Activated CD4-positive, alpha-beta memory T cell treated with anti-CD3 and anti-CD28 coated beads for 36 hours (primary cell): ENCODE data around the gene PKIB. TPM values are rescaled to one million over a fixed set of nuclear protein-coding genes. Genes with fewer than 3 reads are reported as not detected.

Experiments
- CTCF ChIA-PET: fragments of 350-600 bp; sonication (Branson Sonifier 250); formaldehyde crosslinking; loops from one replicate; lab custom pipeline; 2021; ENCODE audit warnings: antibody characterized with exemption, inconsistent platforms; lab: Charles Lee
- POLR2A ChIA-PET: fragments of 350-600 bp; sonication (Branson Sonifier 250); formaldehyde crosslinking; loops from one replicate; lab custom pipeline; 2021; ENCODE audit warnings: antibody characterized with exemption; lab: Charles Lee
- DNase-seq: peaks from one replicate; pipeline ENCODE4 v3.0.0-alpha.2; 2020
- H3K27ac Mint-ChIP-seq: one replicate; pipeline ENCODE4 v1.8.0; 2021; ENCODE audit warnings: mixed read lengths
- H3K27me3 Mint-ChIP-seq: one replicate; pipeline ENCODE4 v1.8.0; 2021; ENCODE audit warnings: mixed read lengths
- H3K36me3 Mint-ChIP-seq: one replicate; pipeline ENCODE4 v1.8.0; 2021; ENCODE audit warnings: mixed read lengths
- H3K4me1 Mint-ChIP-seq: one replicate; pipeline ENCODE4 v1.8.0; 2021; ENCODE audit warnings: low read depth, mixed read lengths
- H3K4me3 Mint-ChIP-seq: one replicate; pipeline ENCODE4 v1.8.0; 2021; ENCODE audit warnings: mild to moderate bottlenecking, mixed read lengths
- H3K9me3 Mint-ChIP-seq: one replicate; pipeline ENCODE4 v1.8.0; 2021; ENCODE audit warnings: mixed read lengths
- intact Hi-C: fragments of 100-400 bp; cut with micrococcal nuclease; formaldehyde crosslinking; loops from one replicate; pipeline ENCODE4 v1.15.1; 2023
- total RNA-seq, 2 experiments: library from RNA; stranded (reverse); gene quantifications; one replicate each; pipeline ENCODE4 v1.2.3, GENCODE V29; 2021

The PKIB gene
- total RNA-seq, 2 experiments from 2014 or later, result 0.48 to 0.52 TPM

GRCh38 chr6:122651604-122652003 lies 41.4 kb downstream of the PKIB start:
- no peaks in the 10 kb centered on the region for H3K27me3 Mint-ChIP-seq
- intact Hi-C loops, result no loop called here
- H3K36me3 Mint-ChIP-seq, result no peaks in the 10 kb centered on the region
- CTCF ChIA-PET, result no interaction called here
- no peak overlapping the region for H3K27ac Mint-ChIP-seq
- H3K9me3 Mint-ChIP-seq, result no peaks in the 10 kb centered on the region
- POLR2A ChIA-PET, result no interaction called here
- no peaks in the 10 kb centered on the region for H3K4me1 Mint-ChIP-seq
- no peak overlapping the region for H3K4me3 Mint-ChIP-seq
- no peak for DNase-seq

GRCh38 chr6:122652431-122652830 lies 42.2 kb downstream of the PKIB start:
- no peak for DNase-seq
- Mint-ChIP-seq H3K36me3 (no peaks in the 10 kb centered on the region), H3K4me3 (no peak overlapping the region), H3K4me1 (no peaks in the 10 kb centered on the region), H3K9me3 (no peaks in the 10 kb centered on the region), H3K27ac (no peak overlapping the region), H3K27me3 (no peaks in the 10 kb centered on the region)
- CTCF ChIA-PET, result no interaction called here
- intact Hi-C loops, result no loop called here
- POLR2A ChIA-PET, result no interaction called here

DNA sequence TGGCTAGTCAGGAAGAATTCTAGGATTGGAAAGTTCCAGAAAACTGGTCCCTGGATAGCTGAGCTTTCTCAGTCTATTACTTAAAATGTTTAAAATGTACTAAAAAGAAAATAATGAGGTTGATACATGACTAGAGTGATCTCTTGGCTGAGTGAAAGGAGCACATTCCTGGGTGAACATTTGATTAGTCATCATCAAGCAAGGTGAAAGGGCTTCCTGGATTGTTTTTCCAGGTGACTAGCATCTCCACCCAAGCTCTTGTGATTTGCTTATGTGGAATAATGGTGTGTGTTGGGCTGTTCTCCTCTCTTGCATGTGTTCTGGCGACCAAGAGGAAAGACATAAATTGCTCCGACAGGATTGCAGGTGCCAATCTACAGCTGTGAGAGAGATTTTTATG lies 42.9 kb downstream of the PKIB start:
- H3K4me1 Mint-ChIP-seq, result no peaks in the 10 kb centered on the region
- CTCF ChIA-PET, result interaction anchor here (1.1 kb wide), 1 partner anchor 78 kb away, joined by 4 read pairs; no protein-coding TSS in a partner anchor
- no peak overlapping the region for H3K4me3 Mint-ChIP-seq
- POLR2A ChIA-PET, result no interaction called here
- H3K27ac Mint-ChIP-seq, result no peak overlapping the region
- no peaks in the 10 kb centered on the region for H3K27me3 Mint-ChIP-seq
- no peaks in the 10 kb centered on the region for H3K36me3 Mint-ChIP-seq
- H3K9me3 Mint-ChIP-seq, result no peaks in the 10 kb centered on the region
- no peak for DNase-seq
- intact Hi-C loops, result no loop called here

GRCh38 chr6:122654012-122654411 lies 43.8 kb downstream of the PKIB start:
- ChIA-PET POLR2A (no interaction called here), CTCF (interaction anchor here (1.1 kb wide), 1 partner anchor 77 kb away, joined by 4 read pairs; no protein-coding TSS in a partner anchor)
- intact Hi-C loops, result no loop called here
- no peak for DNase-seq
- H3K4me1 Mint-ChIP-seq, result no peaks in the 10 kb centered on the region
- H3K27me3 Mint-ChIP-seq, result no peaks in the 10 kb centered on the region
- no peaks in the 10 kb centered on the region for H3K36me3 Mint-ChIP-seq
- no peak overlapping the region for H3K27ac Mint-ChIP-seq
- H3K9me3 Mint-ChIP-seq, result no peaks in the 10 kb centered on the region
- H3K4me3 Mint-ChIP-seq, result no peak overlapping the region

DNA sequence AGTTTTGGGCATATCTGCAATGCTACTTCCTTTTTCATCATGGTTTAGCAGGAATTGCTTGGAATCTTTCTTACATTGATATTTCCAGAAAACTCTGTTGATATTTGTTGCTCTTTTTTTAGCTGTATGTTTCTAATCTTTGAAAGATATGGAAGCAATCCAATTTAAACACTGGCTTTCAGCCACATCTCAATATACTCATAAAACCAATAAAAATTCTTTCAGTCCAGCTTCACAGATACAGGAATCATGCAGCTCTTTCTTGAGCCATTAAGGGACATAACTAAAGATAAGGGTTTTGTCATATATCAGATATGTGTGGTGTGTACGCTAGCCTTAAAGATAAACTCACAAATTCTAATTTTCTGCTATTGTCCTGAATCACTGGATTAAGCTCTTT lies 47.4 kb downstream of the PKIB start:
- H3K27ac Mint-ChIP-seq, result no peak overlapping the region
- H3K4me3 Mint-ChIP-seq, result no peak overlapping the region
- DNase-seq, result no peak
- H3K27me3 Mint-ChIP-seq, result no peaks in the 10 kb centered on the region
- no peaks in the 10 kb centered on the region for H3K4me1 Mint-ChIP-seq
- H3K9me3 Mint-ChIP-seq, result no peaks in the 10 kb centered on the region
- ChIA-PET POLR2A (no interaction called here), CTCF (no interaction called here)
- H3K36me3 Mint-ChIP-seq, result no peaks in the 10 kb centered on the region
- intact Hi-C loops, result no loop called here

- POLR2A ChIA-PET, result no interaction called here
- intact Hi-C loops, result no loop called here
- H3K27ac Mint-ChIP-seq, result no peak overlapping the region
Measured at GRCh38 chr6:122660296-122660695, 50.1 kb downstream of the PKIB start.

DNA sequence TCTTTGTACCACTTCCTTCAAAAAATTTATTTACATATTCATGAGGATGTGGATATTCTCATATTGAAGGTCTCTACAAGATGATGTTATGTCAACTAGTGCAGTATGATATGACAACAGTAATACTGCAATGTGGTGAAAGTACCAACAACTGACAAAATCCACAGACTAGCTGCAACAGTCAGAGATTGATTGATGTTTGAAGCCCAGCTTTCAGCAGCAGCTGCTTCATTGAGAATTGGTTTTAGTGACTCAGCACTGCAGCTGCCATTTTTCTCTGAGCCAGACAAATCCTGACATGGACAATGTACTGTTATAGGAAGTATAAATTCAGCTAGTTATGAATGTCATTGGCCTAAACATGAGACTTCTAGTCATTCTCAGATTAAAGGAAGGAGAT lies 53.8 kb downstream of the PKIB start:
- no peaks in the 10 kb centered on the region for H3K9me3 Mint-ChIP-seq
- intact Hi-C loops, result no loop called here
- no peak overlapping the region for H3K4me3 Mint-ChIP-seq
- no peaks in the 10 kb centered on the region for H3K4me1 Mint-ChIP-seq
- no peak for DNase-seq
- H3K27me3 Mint-ChIP-seq, result peaks cover 1% of the 10 kb centered on the region
- ChIA-PET CTCF (interaction anchor here (0.6 kb wide), 1 partner anchor 231 kb away, joined by 4 read pairs; no protein-coding TSS in a partner anchor), POLR2A (no interaction called here)
- no peaks in the 10 kb centered on the region for H3K36me3 Mint-ChIP-seq
- no peak overlapping the region for H3K27ac Mint-ChIP-seq

More at GRCh38 chr6:122660296-122660695, 50.1 kb downstream of the PKIB start:
- Mint-ChIP-seq H3K36me3 (no peaks in the 10 kb centered on the region), H3K9me3 (no peaks in the 10 kb centered on the region), H3K4me1 (no peaks in the 10 kb centered on the region), H3K4me3 (no peak overlapping the region), H3K27me3 (peaks cover 1% of the 10 kb centered on the region)
- no peak for DNase-seq
- CTCF ChIA-PET, result no interaction called here

- Mint-ChIP-seq H3K27me3 (peaks cover 1% of the 10 kb centered on the region), H3K4me3 (no peak overlapping the region), H3K36me3 (no peaks in the 10 kb centered on the region), H3K4me1 (no peaks in the 10 kb centered on the region), H3K27ac (no peak overlapping the region), H3K9me3 (no peaks in the 10 kb centered on the region)
- ChIA-PET CTCF (interaction anchor here (0.6 kb wide), 1 partner anchor 25 kb away, joined by 3 read pairs; no protein-coding TSS in a partner anchor), POLR2A (no interaction called here)
- intact Hi-C loops, result no loop called here
- DNase-seq, result no peak
Measured at GRCh38 chr6:122665929-122666328, 55.7 kb downstream of the PKIB start.

DNA sequence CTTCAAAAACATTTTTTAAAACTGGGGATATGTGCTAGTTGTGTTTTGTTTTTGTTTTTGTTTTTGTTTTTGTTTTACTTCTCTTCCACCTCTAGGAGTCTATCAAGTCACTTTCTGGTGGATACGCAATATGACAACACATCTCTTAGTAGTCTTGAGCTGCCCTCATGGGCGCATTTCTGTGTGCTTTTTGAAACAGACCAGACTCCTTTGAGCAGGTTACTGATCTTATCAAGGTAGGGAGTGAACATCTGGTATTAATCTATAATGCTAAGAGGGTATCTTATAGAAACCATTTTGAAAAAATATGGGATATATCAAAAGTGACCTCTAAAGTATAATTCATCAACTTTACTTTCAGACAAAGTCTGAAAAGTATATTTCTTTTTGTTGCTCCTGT lies 56.2 kb downstream of the PKIB start:
- intact Hi-C loops, result no loop called here
- ChIA-PET CTCF (no interaction called here), POLR2A (no interaction called here)
- Mint-ChIP-seq H3K4me1 (no peaks in the 10 kb centered on the region), H3K4me3 (no peak overlapping the region), H3K27me3 (peaks cover 1% of the 10 kb centered on the region), H3K9me3 (no peaks in the 10 kb centered on the region), H3K27ac (no peak overlapping the region), H3K36me3 (no peaks in the 10 kb centered on the region)
- DNase-seq, result no peak

DNA sequence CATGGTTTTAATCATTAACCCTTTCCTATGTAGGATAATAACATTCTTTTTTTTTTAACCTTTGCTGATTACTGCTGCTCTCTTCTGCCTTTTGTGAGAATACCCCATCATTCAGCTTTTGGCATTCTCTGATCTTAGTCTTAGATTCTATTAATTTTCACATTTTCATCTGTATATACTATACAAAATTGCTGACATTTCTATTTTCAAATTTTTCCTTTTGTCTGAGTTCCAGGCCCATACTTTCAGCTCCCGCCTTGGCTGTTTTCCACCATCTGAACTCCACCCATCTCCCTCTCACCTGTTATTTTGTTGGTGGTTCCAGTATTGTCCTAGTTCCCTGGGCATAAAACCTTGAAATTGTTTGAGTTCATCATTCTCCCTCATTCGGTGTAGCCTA lies 59.2 kb downstream of the PKIB start:
- H3K4me1 Mint-ChIP-seq, result no peaks in the 10 kb centered on the region
- POLR2A ChIA-PET, result no interaction called here

GRCh38 chr6:122669868-122670267 lies 59.7 kb downstream of the PKIB start:
- no peaks in the 10 kb centered on the region for H3K36me3 Mint-ChIP-seq
- CTCF ChIA-PET, result no interaction called here
- H3K4me3 Mint-ChIP-seq, result no peak overlapping the region
- no peaks in the 10 kb centered on the region for H3K9me3 Mint-ChIP-seq
- H3K27me3 Mint-ChIP-seq, result no peaks in the 10 kb centered on the region
- POLR2A ChIA-PET, result no interaction called here
- DNase-seq, result no peak
- no peak overlapping the region for H3K27ac Mint-ChIP-seq
- H3K4me1 Mint-ChIP-seq, result no peaks in the 10 kb centered on the region
- intact Hi-C loops, result no loop called here

More for the DNA sequence above, 59.2 kb downstream of the PKIB start:
- H3K27me3 Mint-ChIP-seq, result no peaks in the 10 kb centered on the region
- no peaks in the 10 kb centered on the region for H3K36me3 Mint-ChIP-seq
- H3K27ac Mint-ChIP-seq, result no peak overlapping the region
- no peak for DNase-seq
- CTCF ChIA-PET, result no interaction called here
- H3K4me3 Mint-ChIP-seq, result no peak overlapping the region
- intact Hi-C loops, result no loop called here
- no peaks in the 10 kb centered on the region for H3K9me3 Mint-ChIP-seq

- no peak overlapping the region for H3K4me3 Mint-ChIP-seq
- H3K27me3 Mint-ChIP-seq, result no peaks in the 10 kb centered on the region
- no peaks in the 10 kb centered on the region for H3K4me1 Mint-ChIP-seq
- H3K9me3 Mint-ChIP-seq, result no peaks in the 10 kb centered on the region
- ChIA-PET POLR2A (no interaction called here), CTCF (no interaction called here)
- no peak for DNase-seq
- no peaks in the 10 kb centered on the region for H3K36me3 Mint-ChIP-seq
- no peak overlapping the region for H3K27ac Mint-ChIP-seq
- intact Hi-C loops, result no loop called here
Measured at GRCh38 chr6:122671251-122671650, 61.0 kb downstream of the PKIB start.

DNA sequence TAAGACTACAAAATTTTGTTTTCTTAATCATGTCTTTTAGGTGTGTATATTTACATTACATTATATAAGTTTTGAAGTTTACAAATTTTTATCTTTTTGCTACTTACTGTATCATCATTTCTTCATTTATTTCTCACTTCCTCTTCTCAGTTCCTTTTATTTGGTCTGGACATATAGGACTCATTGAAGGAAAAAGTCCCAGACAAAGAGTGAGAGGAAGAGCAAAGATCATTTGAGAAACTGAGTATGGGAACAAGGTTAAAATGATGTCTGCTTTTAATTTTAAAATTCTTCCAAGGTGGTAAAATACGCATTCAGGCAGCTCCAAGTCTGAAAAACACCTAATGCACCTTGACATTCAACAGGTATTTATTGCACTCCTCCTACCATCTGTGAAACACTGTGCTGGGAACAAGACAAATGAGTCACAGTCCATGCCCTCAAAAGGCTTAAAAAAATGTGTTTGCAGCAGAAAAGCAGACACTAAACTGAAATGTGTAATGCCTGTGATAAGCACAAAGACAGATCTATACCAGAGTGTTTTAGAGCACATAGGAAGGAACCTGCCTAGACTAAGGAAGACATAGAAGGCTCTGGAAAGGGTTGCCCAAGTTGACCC lies 63.2 kb downstream of the PKIB start:
- Mint-ChIP-seq H3K4me1 (no peaks in the 10 kb centered on the region), H3K4me3 (no peak overlapping the region), H3K27ac (no peak overlapping the region), H3K36me3 (no peaks in the 10 kb centered on the region), H3K9me3 (no peaks in the 10 kb centered on the region), H3K27me3 (no peaks in the 10 kb centered on the region)
- ChIA-PET POLR2A (no interaction called here), CTCF (no interaction called here)
- no peak for DNase-seq
- intact Hi-C loops, result no loop called here
